ENCODE measurements around the gene RPS6KA3. TPM values are rescaled to one million over a fixed set of nuclear protein-coding genes. Genes with fewer than 3 reads are reported as not detected.

The RPS6KA3 gene
- polyA plus RNA-seq, 1 of the 3 experiments (the other 2 are of a cell fraction): 14.3 TPM

GRCh38 chrX:20111271-20111670, 155.4 kb downstream of the RPS6KA3 start:
- H3F3A ChIP-seq (replicated peaks; ENCODE audit: insufficient read depth): no peaks in the 10 kb centered on the region
- no peak overlapping the region for H3K4me3 ChIP-seq (ENCODE audit: low read depth in 2 of 2, low read length in 1 of 2)
- H3K9me3 ChIP-seq: no peaks in the 10 kb centered on the region
- 83% methylated on average over 10 of the region's 10 CpGs for WGBS (ENCODE audit: low lambda C conversion rate)
- CTCF ChIA-PET: no interaction called here
- no peaks in the 10 kb centered on the region for H3K36me3 ChIP-seq (replicated peaks in 1 of 2; ENCODE audit: control insufficient read depth in 1 of 2, insufficient read depth in 2 of 2, low read length in 1 of 2)
- H3K9me2 ChIP-seq: no peaks in the 10 kb centered on the region
- no peak overlapping the region for H2AFZ ChIP-seq (ENCODE audit: low read depth)
- no peaks in the 10 kb centered on the region; a peak in 1 of 4 replicates for H3K4me1 ChIP-seq (ENCODE audit: control insufficient read depth in 1 of 2, insufficient read depth in 2 of 2, low read depth in 1 of 2, low read length in 1 of 2)
- POLR2A ChIA-PET: no interaction called here
- TF ChIP-seq FOSL2 (IDR thresholded peaks at IDR 0.05; ENCODE audit: borderline replicate concordance, low read depth) (no peak), ELF1 (IDR thresholded peaks at IDR 0.05) (no peak), TEAD4 (IDR thresholded peaks at IDR 0.05; ENCODE audit: borderline replicate concordance, insufficient read depth) (no peak), RAD21 (IDR thresholded peaks at IDR 0.05; ENCODE audit: low read length) (no peak), POLR2AphosphoS5 (IDR thresholded peaks at IDR 0.05; ENCODE audit: low read depth, low read length) (no peak), JUND (IDR thresholded peaks at IDR 0.05) (no peak), REST (IDR thresholded peaks at IDR 0.05; ENCODE audit: low read depth, low read length) (no peak), RXRA (IDR thresholded peaks at IDR 0.05; ENCODE audit: borderline replicate concordance, low read depth) (no peak), EZH2phosphoT487 (IDR thresholded peaks at IDR 0.05; ENCODE audit: borderline replicate concordance, low read depth) (no peak), CTCF (IDR thresholded peaks at IDR 0.05) (no peak), YY1 (IDR thresholded peaks at IDR 0.05; ENCODE audit: low read depth) (no peak), EP300 (IDR thresholded peaks at IDR 0.05; ENCODE audit: borderline replicate concordance in 1 of 2, low read depth in 1 of 2, low read length in 1 of 2) (no peak), MEF2A (IDR thresholded peaks at IDR 0.05; ENCODE audit: borderline replicate concordance, low read depth) (no peak), PBX3 (IDR thresholded peaks at IDR 0.05) (no peak), TAF1 (IDR thresholded peaks at IDR 0.05; ENCODE audit: borderline replicate concordance, low read depth, low read length) (no peak), FOXM1 (IDR thresholded peaks at IDR 0.05; ENCODE audit: low read depth) (no peak)
- no peaks in the 10 kb centered on the region for H4K20me1 ChIP-seq (ENCODE audit: insufficient read depth)
- H3K4me2 ChIP-seq: no peak overlapping the region
- H3K79me2 ChIP-seq (ENCODE audit: insufficient read depth): no peaks in the 10 kb centered on the region
- H3K27me3 ChIP-seq (ENCODE audit: insufficient read depth): no peaks in the 10 kb centered on the region; the same call in 1 of the 2 replicates
- DNase-seq: no peak
- H3K27ac ChIP-seq (ENCODE audit: low read depth in 2 of 2, low read length in 1 of 2): no peak overlapping the region
- no peak overlapping the region for H3K9ac ChIP-seq

Measured in SK-N-SH (cell line).